Keratinocyte (primary cell): Measurements from ENCODE around the gene SRF. TPM values are rescaled to one million over a fixed set of nuclear protein-coding genes. Genes with fewer than 3 reads are reported as not detected.
"Not testable (repeated sequence)": the region's sequence is repeated elsewhere in the genome, so short reads cannot be mapped to it uniquely, and the experiment has no call there.

Source experiments
- DNase-seq: peaks from one replicate; pipeline ENCODE4 v3.0.0-alpha.2; 2011; ENCODE audit warnings: low read depth, missing footprints, low spot score
- FAIRE-seq: peaks from 2 replicates; lab custom pipeline; 2011; peaks lifted over from hg19 to GRCh38; lab: Jason Lieb, UNC
- H2AFZ ChIP-seq: 2 replicates; pipeline ENCODE4 v1.6.0; 2012; ENCODE audit warnings: low read length, control low read depth, inconsistent platforms; ENCODE audit not compliant: control insufficient read depth
- H3K27ac ChIP-seq: 2 replicates; pipeline ENCODE4 v1.5.1; 2011; ENCODE audit warnings: low read length; ENCODE audit not compliant: control insufficient read depth, insufficient read depth
- H3K27me3 ChIP-seq: 3 replicates; pipeline ENCODE4 v1.6.0; 2011; ENCODE audit warnings: low read length; ENCODE audit not compliant: control insufficient read depth, insufficient read depth; ENCODE audit errors: extremely low read depth
- H3K36me3 ChIP-seq, 2 experiments: 2 replicates in 1 of 2; 3 replicates in 1 of 2; pipeline ENCODE4 v1.5.1; 2011; ENCODE audit warnings: low read length in 2 of 2, mild to moderate bottlenecking in 1 of 2; ENCODE audit not compliant: control insufficient read depth in 2 of 2, insufficient read depth in 2 of 2; ENCODE audit errors: extremely low read depth in 1 of 2
- H3K4me1 ChIP-seq: 3 replicates; pipeline ENCODE4 v1.5.1; 2011; ENCODE audit warnings: low read length; ENCODE audit not compliant: control insufficient read depth, insufficient read depth; ENCODE audit errors: extremely low read depth
- H3K4me2 ChIP-seq: 3 replicates; pipeline ENCODE4 v1.6.0; 2011; ENCODE audit warnings: low read depth, low read length; ENCODE audit not compliant: control insufficient read depth, insufficient read depth; ENCODE audit errors: extremely low read depth
- H3K4me3 ChIP-seq, 3 experiments: fragments of 200-600 bp in 1 of 3; sonication (generic) in 1 of 3; 2 replicates in 2 of 3; 3 replicates in 1 of 3; pipeline ENCODE4 v1.5.1; 2011 to 2016; ENCODE audit warnings: low read length in 3 of 3, mild to moderate bottlenecking in 3 of 3, control low read depth in 2 of 3, inconsistent platforms in 1 of 3, low read depth in 1 of 3, mixed read lengths in 1 of 3, mixed run types in 1 of 3, moderate library complexity in 1 of 3; ENCODE audit not compliant: control insufficient read depth in 2 of 3, insufficient read depth in 2 of 3; ENCODE audit errors: extremely low read depth in 1 of 3
- H3K79me2 ChIP-seq: 2 replicates; pipeline ENCODE4 v1.6.0; 2012; ENCODE audit warnings: low read length; ENCODE audit not compliant: control insufficient read depth, insufficient read depth
- H3K9ac ChIP-seq: 3 replicates; pipeline ENCODE4 v1.6.0; 2011; ENCODE audit warnings: low read length; ENCODE audit not compliant: control insufficient read depth, insufficient read depth; ENCODE audit errors: extremely low read depth
- H3K9me1 ChIP-seq: 3 replicates; pipeline ENCODE4 v1.6.0; 2011; ENCODE audit warnings: low read length; ENCODE audit not compliant: control insufficient read depth, insufficient read depth; ENCODE audit errors: extremely low read depth
- H3K9me3 ChIP-seq: 2 replicates; pipeline ENCODE4 v1.5.1; 2012; ENCODE audit warnings: low read depth, low read length; ENCODE audit not compliant: control insufficient read depth
- H4K20me1 ChIP-seq: 3 replicates; pipeline ENCODE4 v1.6.0; 2011; ENCODE audit warnings: low read length; ENCODE audit not compliant: control insufficient read depth, insufficient read depth; ENCODE audit errors: extremely low read depth
- EZH2 ChIP-seq: IDR thresholded peaks from one replicate; pipeline ENCODE4 v1.6.1; 2012; ENCODE audit warnings: inconsistent platforms, mild to moderate bottlenecking, low read length, moderate library complexity
- dilution Hi-C: fragments of 300-500 bp; cut with MboI; formaldehyde crosslinking; loops from one replicate; pipeline ENCODE4 v1.7.0; 2020; ENCODE audit warnings: low sequenced_read_pairs; ENCODE audit not compliant: extremely low pct_ligation_motif_present
- polyA plus RNA-seq, 5 experiments: library from polyadenylated mRNA; depleted of rRNA in 3 of 5; stranded (reverse) in 3 of 5; stranded (forward) in 1 of 5; unstranded in 1 of 5; fragments of >200 nt; gene quantifications; 1 replicate in 1 of 5; 2 replicates in 3 of 5; 3 replicates in 1 of 5; pipeline versions ENCODE4 v1.2.1 to v1.2.3, GENCODE V29; 2011 to 2012; ENCODE audit warnings: missing spikeins in 2 of 5, low read depth in 1 of 5, low replicate concordance in 1 of 5
- TF ChIP-seq, protein P1 (sequence below), 3 experiments: IDR thresholded peaks in 1 of 3; conservative IDR thresholded peaks in 1 of 3; optimal IDR thresholded peaks in 1 of 3; 2 replicates in 2 of 3; 3 replicates in 1 of 3; pipeline versions ENCODE3 to v1.5.1; 2011; ENCODE audit warnings: low read length in 3 of 3, mild to moderate bottlenecking in 3 of 3, moderate library complexity in 2 of 3, control low read depth in 1 of 3, inconsistent platforms in 1 of 3; ENCODE audit not compliant: insufficient read depth in 2 of 3; ENCODE audit errors: extremely low read depth in 1 of 3

The SRF gene
- polyA plus RNA-seq, 1 donor (not counting 4 experiments of a cell fraction or from before 2014, with no cell fraction given), result 28.5 TPM

- dilution Hi-C loops, result no loop called here
- Histone ChIP-seq H3K4me2 (no peak overlapping the region), H3K4me1 (peaks cover 2% of the 10 kb centered on the region), H4K20me1 (no peaks in the 10 kb centered on the region), H3K79me2 (peaks cover 40% of the 10 kb centered on the region), H3K9me1 (no peaks in the 10 kb centered on the region), H3K4me3 (no peak overlapping the region), H3K36me3 (peaks cover 21 to 28% of the 10 kb centered on the region in 2 experiments), H3K27me3 (no peaks in the 10 kb centered on the region), H3K9me3 (no peaks in the 10 kb centered on the region), H3K27ac (no peak overlapping the region), H3K9ac (no peak overlapping the region), H2AFZ (no peak overlapping the region)
- TF ChIP-seq EZH2, result no peak
- TF ChIP-seq, protein P1, sequence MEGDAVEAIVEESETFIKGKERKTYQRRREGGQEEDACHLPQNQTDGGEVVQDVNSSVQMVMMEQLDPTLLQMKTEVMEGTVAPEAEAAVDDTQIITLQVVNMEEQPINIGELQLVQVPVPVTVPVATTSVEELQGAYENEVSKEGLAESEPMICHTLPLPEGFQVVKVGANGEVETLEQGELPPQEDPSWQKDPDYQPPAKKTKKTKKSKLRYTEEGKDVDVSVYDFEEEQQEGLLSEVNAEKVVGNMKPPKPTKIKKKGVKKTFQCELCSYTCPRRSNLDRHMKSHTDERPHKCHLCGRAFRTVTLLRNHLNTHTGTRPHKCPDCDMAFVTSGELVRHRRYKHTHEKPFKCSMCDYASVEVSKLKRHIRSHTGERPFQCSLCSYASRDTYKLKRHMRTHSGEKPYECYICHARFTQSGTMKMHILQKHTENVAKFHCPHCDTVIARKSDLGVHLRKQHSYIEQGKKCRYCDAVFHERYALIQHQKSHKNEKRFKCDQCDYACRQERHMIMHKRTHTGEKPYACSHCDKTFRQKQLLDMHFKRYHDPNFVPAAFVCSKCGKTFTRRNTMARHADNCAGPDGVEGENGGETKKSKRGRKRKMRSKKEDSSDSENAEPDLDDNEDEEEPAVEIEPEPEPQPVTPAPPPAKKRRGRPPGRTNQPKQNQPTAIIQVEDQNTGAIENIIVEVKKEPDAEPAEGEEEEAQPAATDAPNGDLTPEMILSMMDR (optimal IDR thresholded peaks at IDR 0.05 in 1 of 3, IDR thresholded peaks at IDR 0.05 in 1 of 3, conservative IDR thresholded peaks at IDR 0.05 in 1 of 3; ENCODE audit: extremely low read depth in 1 of 3, insufficient read depth in 2 of 3, low read length in 3 of 3), result no peak
- FAIRE-seq (no peak), DNase-seq (no peak)
Measured at GRCh38 chr6:43130429-43130828, 40.6 kb upstream of the SRF start.

GRCh38 chr6:43131379-43131778 lies 39.7 kb upstream of the SRF start:
- H3K4me3 ChIP-seq, dilution Hi-C loops, H3K4me2 ChIP-seq, H3K9me1 ChIP-seq, H3K27me3 ChIP-seq, H3K4me1 ChIP-seq, H3K9ac ChIP-seq, FAIRE-seq, H3K27ac ChIP-seq, DNase-seq, H3K9me3 ChIP-seq, H2AFZ ChIP-seq, H4K20me1 ChIP-seq: not testable (repeated sequence)
- peaks cover 32% of the 10 kb centered on the region for H3K79me2 ChIP-seq
- peaks cover 25 to 28% of the 10 kb centered on the region in 2 experiments for H3K36me3 ChIP-seq

- dilution Hi-C loops, result no loop called here
- no peak for FAIRE-seq
Measured at GRCh38 chr6:43138267-43138666, 32.8 kb upstream of the SRF start.

More at GRCh38 chr6:43138267-43138666, 32.8 kb upstream of the SRF start:
- no peaks in the 10 kb centered on the region for H3K9me3 ChIP-seq
- no peaks in the 10 kb centered on the region for H3K79me2 ChIP-seq
- H3K9ac ChIP-seq, result no peak overlapping the region
- no peak overlapping the region for H3K4me2 ChIP-seq
- H3K4me1 ChIP-seq, result peaks cover 3% of the 10 kb centered on the region
- H3K36me3 ChIP-seq, result peaks cover 6 to 22% of the 10 kb centered on the region in 2 experiments
- TF ChIP-seq, protein P1 (optimal IDR thresholded peaks at IDR 0.05 in 1 of 3, IDR thresholded peaks at IDR 0.05 in 1 of 3, conservative IDR thresholded peaks at IDR 0.05 in 1 of 3; ENCODE audit: extremely low read depth in 1 of 3, insufficient read depth in 2 of 3, low read length in 3 of 3), result no peak
- no peak for TF ChIP-seq EZH2
- no peaks in the 10 kb centered on the region for H4K20me1 ChIP-seq
- H3K9me1 ChIP-seq, result no peaks in the 10 kb centered on the region
- no peak overlapping the region for H2AFZ ChIP-seq
- H3K27ac ChIP-seq, result no peak overlapping the region
- DNase-seq, result no peak
- no peak overlapping the region for H3K4me3 ChIP-seq
- H3K27me3 ChIP-seq, result no peaks in the 10 kb centered on the region
